ENCODE data around the gene PCNX2.

Gene PCNX2

GRCh38 chr1:232940262-232940661, 355.3 kb downstream of the PCNX2 start:
- no peak for TF ChIP-seq CTCF (IDR thresholded peaks at IDR 0.05; ENCODE audit: control insufficient read depth, extremely low read depth, insufficient read depth)
- no peak overlapping the region for H3K4me3 ChIP-seq (ENCODE audit: low read depth, low read length)
- no peak for DNase-seq (ENCODE audit: low read depth)

GRCh38 chr1:232939748-232940147, 355.8 kb downstream of the PCNX2 start:
- H3K4me3 ChIP-seq (ENCODE audit: low read depth, low read length) = no peak overlapping the region
- DNase-seq (ENCODE audit: low read depth) = no peak
- TF ChIP-seq CTCF (IDR thresholded peaks at IDR 0.05; ENCODE audit: control insufficient read depth, extremely low read depth, insufficient read depth) = no peak

- no peak for TF ChIP-seq CTCF (IDR thresholded peaks at IDR 0.05; ENCODE audit: control insufficient read depth, extremely low read depth, insufficient read depth)
- no peak for DNase-seq (ENCODE audit: low read depth)
- no peak overlapping the region for H3K4me3 ChIP-seq (ENCODE audit: low read depth, low read length)
Measured at GRCh38 chr1:232938926-232939325, 356.6 kb downstream of the PCNX2 start.

GRCh38 chr1:232937741-232938375, 357.7 kb downstream of the PCNX2 start:
- no peak for TF ChIP-seq CTCF (IDR thresholded peaks at IDR 0.05; ENCODE audit: control insufficient read depth, extremely low read depth, insufficient read depth)
- no peak overlapping the region for H3K4me3 ChIP-seq (ENCODE audit: low read depth, low read length)
- DNase-seq (ENCODE audit: low read depth) = no peak

- no peak for DNase-seq (ENCODE audit: low read depth)
- no peak for TF ChIP-seq CTCF (IDR thresholded peaks at IDR 0.05; ENCODE audit: control insufficient read depth, extremely low read depth, insufficient read depth)
- H3K4me3 ChIP-seq (ENCODE audit: low read depth, low read length) = no peak overlapping the region
Measured at GRCh38 chr1:232936941-232937340, 358.6 kb downstream of the PCNX2 start.
